Effector CD4-positive, alpha-beta T cell (primary cell): ENCODE data around the gene TUT4.

Source experiments
- DNase-seq: peaks from one replicate; pipeline ENCODE4 v3.0.0-alpha.2; 2020

Gene TUT4

GRCh38 chr1:52574594-52574993 is 21.7 kb upstream of the TUT4 start:
- no peak for DNase-seq

- no peak for DNase-seq
Observed at GRCh38 chr1:52572387-52572786, 19.5 kb upstream of the TUT4 start.

GRCh38 chr1:52571783-52572182 is 18.9 kb upstream of the TUT4 start:
- DNase-seq: no peak

GRCh38 chr1:52569449-52570210 is 16.7 kb upstream of the TUT4 start:
- no peak for DNase-seq

- no peak for DNase-seq
Observed at GRCh38 chr1:52567943-52568342, 15.1 kb upstream of the TUT4 start.

- DNase-seq: no peak
Observed at GRCh38 chr1:52562766-52563165, 9.9 kb upstream of the TUT4 start.

GRCh38 chr1:52559875-52560274 is 7.0 kb upstream of the TUT4 start:
- no peak for DNase-seq

- DNase-seq: no peak
Observed at GRCh38 chr1:52558941-52559340, 6.0 kb upstream of the TUT4 start.

- DNase-seq: no peak
Observed at GRCh38 chr1:52556641-52557360, 3.9 kb upstream of the TUT4 start.

- DNase-seq: no peak
Observed at GRCh38 chr1:52554756-52555155, 1.9 kb upstream of the TUT4 start.

- DNase-seq: no peak
Observed at GRCh38 chr1:52554267-52554640, 1.4 kb upstream of the TUT4 start.

- DNase-seq: peak; percentile 85
Observed at GRCh38 chr1:52553362-52554266, 722 bp upstream of the TUT4 start.

- peak; percentile 72 for DNase-seq
Observed at GRCh38 chr1:52552236-52552504, 722 bp downstream of the TUT4 start.

- peak; percentile 31 for DNase-seq
Observed at GRCh38 chr1:52551507-52552235, 1.2 kb downstream of the TUT4 start.

- no peak for DNase-seq
Observed at GRCh38 chr1:52550447-52550846, 2.4 kb downstream of the TUT4 start.

- no peak for DNase-seq
Observed at GRCh38 chr1:52549267-52549666, 3.6 kb downstream of the TUT4 start.

GRCh38 chr1:52546852-52547251 is 6.0 kb downstream of the TUT4 start:
- no peak for DNase-seq

- no peak for DNase-seq
Observed at GRCh38 chr1:52544665-52545525, 8.0 kb downstream of the TUT4 start.

GRCh38 chr1:52542085-52542688 is 10.7 kb downstream of the TUT4 start:
- no peak for DNase-seq

- DNase-seq: no peak
Observed at GRCh38 chr1:52534928-52535764, 17.7 kb downstream of the TUT4 start.

GRCh38 chr1:52533713-52534112 is 19.2 kb downstream of the TUT4 start:
- no peak for DNase-seq
